ENCODE measurements around the gene TSHZ2. TPM values are rescaled to one million over a fixed set of nuclear protein-coding genes. Genes with fewer than 3 reads are reported as not detected.

The TSHZ2 gene
- total and polyA plus RNA-seq, 9 of the 15 experiments (the other 6 are each of a cell fraction or from before 2014, with no cell fraction given), result 0.03 to 0.20 (median 0.05) TPM; not detected in 4

- TF ChIP-seq E2F4 (CRISPR knock-in tag; IDR thresholded peaks at IDR 0.05; ENCODE audit: low read depth), result no peak
- no peak for TF ChIP-seq NFATC3 (IDR thresholded peaks at IDR 0.05)
- TF ChIP-seq HLTF (IDR thresholded peaks at IDR 0.05), result no peak
- TF ChIP-seq ZNF780A (CRISPR knock-in tag; IDR thresholded peaks at IDR 0.05), result no peak
- TF ChIP-seq BACH1 (tag; IDR thresholded peaks at IDR 0.05), result no peak
- no peak for TF ChIP-seq ZNF217 (CRISPR knock-in tag; IDR thresholded peaks at IDR 0.05)
- TF ChIP-seq ZNF586 (CRISPR knock-in tag; conservative IDR thresholded peaks at IDR 0.05), result no peak
These were observed 152.6 kb downstream of the TSHZ2 start (continued) for GRCh38 chr20:53124803-53125202.

GRCh38 chr20:53126185-53126584, 154.0 kb downstream of the TSHZ2 start:
- H3K79me2 ChIP-seq (ENCODE audit: control insufficient read depth, insufficient read depth, low read length), result no peaks in the 10 kb centered on the region
- H3K4me1 ChIP-seq (replicated peaks in 1 of 2; ENCODE audit: control insufficient read depth in 2 of 2, insufficient read depth in 2 of 2, low read length in 2 of 2), result no peaks in the 10 kb centered on the region
- no peak overlapping the region for H3K9ac ChIP-seq (ENCODE audit: insufficient read depth in 1 of 2, low read depth in 2 of 2, low read length in 2 of 2)
- CTCF ChIA-PET (ENCODE audit: low intra/inter-chr PET ratio), result no interaction called here
- no peak overlapping the region for H3K4me3 ChIP-seq
- WGBS (ENCODE audit: insufficient coverage, low coverage, missing lambda C conversion rate), result 22% methylated on average over 7 of the region's 7 CpGs
- H3K27ac ChIP-seq (ENCODE audit: extremely low read depth, low read depth, low read length), result no peak overlapping the region
- ATAC-seq, result no peak
- POLR2A ChIA-PET, result interaction anchor here (0.9 to 1.1 kb wide), 2 partner anchors 10 to 421 kb away, joined by 4 to 5 read pairs; no protein-coding TSS in a partner anchor
- no peak for DNase-seq (ENCODE audit: extremely low read depth in 1 of 4, low spot score in 3 of 4)
- no peak overlapping the region for H3K4me2 ChIP-seq (ENCODE audit: insufficient read depth, low read length)
- peaks cover 4 to 10% of the 10 kb centered on the region in 2 experiments; a peak in 3 of 5 replicates for H3K27me3 ChIP-seq (ENCODE audit: control insufficient read depth in 2 of 2, insufficient read depth in 2 of 2, low read length in 2 of 2)
- no TSS peak for BruUV-seq (replicated peaks)
- in situ Hi-C loops (cut with MboI), result no loop called here
- no peaks in the 10 kb centered on the region for H3K9me3 ChIP-seq (replicated peaks; ENCODE audit: control insufficient read depth, insufficient read depth, low read depth, low read length)
- FAIRE-seq, result no peak
- H3K9me1 ChIP-seq (ENCODE audit: control insufficient read depth, insufficient read depth, low read length), result no peaks in the 10 kb centered on the region
- no peaks in the 10 kb centered on the region for H4K20me1 ChIP-seq (replicated peaks; ENCODE audit: control insufficient read depth, insufficient read depth, low read length)
- H3K36me3 ChIP-seq (ENCODE audit: control insufficient read depth, insufficient read depth, low read length), result no peaks in the 10 kb centered on the region
- H2AFZ ChIP-seq (ENCODE audit: low read depth, low read length), result no peak overlapping the region
- intact Hi-C loops (cut with micrococcal nuclease), result no loop called here
- TF ChIP-seq STAG1 (CRISPR knock-in tag; IDR thresholded peaks at IDR 0.05; ENCODE audit: borderline replicate concordance), result no peak
- no peak for TF ChIP-seq ZBTB43 (CRISPR knock-in tag; IDR thresholded peaks at IDR 0.05)
- no peak for TF ChIP-seq ZNF696 (CRISPR knock-in tag; conservative IDR thresholded peaks at IDR 0.05)
- no peak for TF ChIP-seq PYGO2 (tag; IDR thresholded peaks at IDR 0.05)
- TF ChIP-seq RBM17 (IDR thresholded peaks at IDR 0.05; ENCODE audit: borderline replicate concordance, low read depth, low read length), result no peak
- TF ChIP-seq TRIM25 (IDR thresholded peaks at IDR 0.05; ENCODE audit: borderline replicate concordance), result no peak
- no peak for TF ChIP-seq KDM4B (IDR thresholded peaks at IDR 0.05; ENCODE audit: borderline replicate concordance in 2 of 2, low read depth in 1 of 2)
- no peak for TF ChIP-seq KAT7 (CRISPR knock-in tag; IDR thresholded peaks at IDR 0.05; ENCODE audit: borderline replicate concordance)
- no peak for TF ChIP-seq BHLHE40 (IDR thresholded peaks at IDR 0.05; ENCODE audit: low read length)
- no peak for TF ChIP-seq ZNF57 (CRISPR knock-in tag; IDR thresholded peaks at IDR 0.05)
